GM20000 (cell line): ENCODE results near the gene NPHP3.
"Not testable (repeated sequence)": the region's sequence is repeated elsewhere in the genome, so short reads cannot be mapped to it uniquely, and the experiment has no call there.

Experiments
- DNase-seq: peaks from one replicate; pipeline ENCODE4 v3.0.0; 2012; ENCODE audit warnings: low spot score
- CTCF ChIP-seq: IDR thresholded peaks from 2 replicates; pipeline ENCODE4 v1.5.1; 2012; ENCODE audit warnings: mild to moderate bottlenecking, control low read depth; ENCODE audit errors: extremely low read depth, missing control alignments

NPHP3 gene

DNA sequence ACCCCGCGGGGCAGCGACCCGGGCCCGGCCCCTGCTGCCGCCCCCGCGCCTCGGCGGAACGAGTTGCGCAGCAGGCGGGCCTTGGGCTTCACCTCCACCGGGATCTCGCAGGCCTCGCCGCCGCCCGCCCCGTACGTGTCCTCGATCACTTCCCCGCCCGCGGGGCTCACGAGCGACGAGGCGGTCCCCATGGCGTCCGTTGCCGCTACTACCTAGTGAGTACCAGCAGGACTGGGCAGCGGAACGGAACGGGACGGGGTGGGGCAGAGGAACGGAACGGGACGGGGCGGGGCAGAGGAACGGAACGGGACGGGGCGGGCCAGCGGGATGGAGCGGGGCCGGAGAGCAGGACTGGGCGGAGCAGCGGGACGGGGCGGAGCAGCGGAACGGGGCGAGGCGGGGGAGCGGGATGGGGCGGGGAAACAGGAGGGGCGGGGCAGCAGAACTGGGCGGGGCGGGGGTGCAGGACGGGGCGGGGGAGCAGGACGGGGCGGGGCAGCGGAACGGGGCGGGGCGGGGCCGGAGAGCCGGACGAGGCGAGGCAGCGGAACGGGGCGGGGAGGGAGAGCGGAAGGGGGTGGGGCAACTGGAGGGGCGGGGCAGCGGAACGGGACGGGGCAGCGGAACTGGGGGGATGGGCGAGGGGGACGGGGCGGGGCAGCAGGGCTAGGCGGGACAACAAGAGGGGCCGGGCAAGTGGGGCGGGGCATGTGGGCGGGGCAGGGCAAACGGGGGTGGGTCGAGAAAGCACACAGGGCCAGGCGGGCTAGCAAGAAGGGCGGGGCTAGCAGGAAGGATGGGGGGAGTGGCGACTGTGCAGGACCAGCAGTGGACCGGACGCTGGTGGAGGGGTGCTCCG lies at the start of gene NPHP3:
TSS of gene NPHP3 (minus strand) at position 245 of the 859 bp plus-strand sequence. CDS start at position 191, 54 bp downstream.
- no peak for TF ChIP-seq CTCF
- peak; percentile 98 for DNase-seq

DNA sequence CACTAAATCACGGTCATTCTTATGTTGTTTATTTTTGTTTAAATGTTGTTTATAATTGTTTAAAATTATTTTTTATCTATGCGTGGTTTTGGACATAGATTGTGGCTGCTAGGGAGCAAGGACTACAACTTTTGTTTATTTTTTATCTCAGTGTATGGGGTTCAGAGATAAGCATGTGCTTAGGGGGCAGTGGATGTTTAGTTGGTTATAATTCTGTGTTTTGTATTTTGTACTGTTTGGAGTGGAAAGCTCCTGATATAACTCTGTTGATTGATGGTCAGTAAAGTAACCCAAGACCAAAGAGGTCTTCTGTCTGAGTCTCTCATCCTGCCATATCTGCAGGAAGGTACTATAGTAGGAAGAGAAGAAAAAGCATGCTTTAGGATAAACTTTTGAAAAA lies 36.5 kb upstream of the NPHP3 start:
- DNase-seq: no peak
- no peak for TF ChIP-seq CTCF

DNA sequence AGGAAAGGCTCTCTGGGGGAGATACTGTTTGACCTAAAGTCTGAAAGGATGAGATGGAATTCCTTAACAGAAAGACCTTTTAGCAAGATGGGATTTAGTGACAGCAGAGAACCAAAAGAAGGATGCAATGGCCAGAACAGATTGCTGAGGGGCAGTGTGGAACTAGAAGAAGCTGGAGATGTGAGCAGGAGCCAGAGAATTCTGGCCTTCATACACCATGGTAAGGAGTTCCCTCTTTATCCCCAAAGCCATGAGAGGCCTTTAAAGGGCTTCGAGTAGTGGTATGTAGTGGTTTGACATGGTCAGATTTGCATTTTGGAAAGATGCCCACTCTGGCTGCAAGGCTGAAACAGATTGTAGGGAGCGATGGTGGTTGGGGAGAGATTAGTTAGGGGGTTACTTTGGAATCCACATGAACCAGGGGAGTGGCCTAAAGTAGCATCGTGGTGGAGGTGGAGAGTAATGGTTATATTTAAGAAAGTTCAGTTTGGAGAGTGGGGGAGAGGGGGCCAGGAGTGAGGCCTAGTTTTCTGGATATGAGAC lies 34.0 kb upstream of the NPHP3 start:
- TF ChIP-seq CTCF: no peak
- DNase-seq: no peak

GRCh38 chr3:132753946-132754345 lies 31.7 kb upstream of the NPHP3 start:
- DNase-seq: no peak
- no peak for TF ChIP-seq CTCF

DNA sequence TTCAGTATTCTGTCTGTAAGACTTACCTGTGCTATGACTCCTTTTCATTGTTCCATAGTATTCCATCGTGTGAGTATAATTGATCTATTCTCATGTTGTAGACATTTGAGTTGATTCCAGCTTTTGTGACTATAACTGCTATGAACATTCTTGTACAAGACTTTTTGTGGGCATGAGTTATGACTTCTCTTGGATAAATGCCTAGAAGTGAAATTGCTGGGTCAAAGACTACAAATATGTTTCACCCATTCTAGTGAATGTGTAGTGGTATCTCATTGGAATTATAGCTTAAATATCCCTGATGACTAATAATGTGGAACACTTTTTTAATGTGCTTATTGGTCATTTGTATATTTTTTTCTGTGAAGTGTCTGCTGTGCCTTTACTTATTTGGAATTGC lies 27.6 kb upstream of the NPHP3 start:
- DNase-seq: no peak
- no peak for TF ChIP-seq CTCF

DNA sequence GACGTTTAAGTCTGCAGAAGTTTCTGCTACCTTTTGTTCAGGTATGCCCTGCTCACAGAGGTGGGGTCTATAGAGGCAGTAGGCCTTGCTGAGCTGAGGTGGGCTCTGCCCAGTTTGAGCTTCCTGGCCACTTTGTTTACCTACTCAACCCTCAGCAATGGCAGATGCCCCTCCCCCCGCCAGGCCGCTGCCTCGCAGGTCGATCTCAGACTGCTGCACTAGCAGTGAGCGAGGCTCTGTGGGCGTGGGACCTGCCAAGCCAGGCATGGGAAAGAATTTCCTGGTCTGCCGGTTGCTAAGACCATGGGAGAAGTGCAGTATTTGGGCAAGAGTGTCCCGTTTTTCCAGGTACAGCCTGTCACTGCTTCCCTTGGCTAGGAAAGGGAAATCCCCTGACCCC lies 24.5 kb upstream of the NPHP3 start:
- not testable (repeated sequence) for DNase-seq

- TF ChIP-seq CTCF: no peak
- DNase-seq: no peak
Measured at GRCh38 chr3:132738314-132738713, 16.1 kb upstream of the NPHP3 start.

DNA sequence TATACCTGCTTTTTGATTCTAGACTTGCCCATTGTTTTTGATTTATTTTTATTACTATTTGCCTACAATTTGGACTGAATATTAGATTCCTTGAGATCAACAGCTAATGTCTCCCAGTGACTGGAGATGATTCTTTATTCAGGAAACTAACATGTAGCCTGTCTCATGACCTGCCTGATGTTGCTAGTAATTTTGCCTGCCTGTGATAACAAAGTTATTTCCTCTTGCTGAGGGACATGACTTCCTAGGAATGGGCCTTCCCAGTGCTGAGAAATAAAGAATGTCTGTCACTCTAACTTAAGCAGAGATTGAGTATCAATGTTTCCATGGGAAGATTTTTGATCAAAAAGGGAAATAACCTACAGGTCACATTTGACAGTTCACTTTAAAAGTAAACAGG lies 13.4 kb upstream of the NPHP3 start:
- TF ChIP-seq CTCF: no peak
- DNase-seq: no peak
